Measurements from ENCODE around the gene CLCN1. TPM values are rescaled to one million over a fixed set of nuclear protein-coding genes. Genes with fewer than 3 reads are reported as not detected.

CLCN1 gene
- total RNA-seq, 1 donor from 2014 or later, result not detected

DNA sequence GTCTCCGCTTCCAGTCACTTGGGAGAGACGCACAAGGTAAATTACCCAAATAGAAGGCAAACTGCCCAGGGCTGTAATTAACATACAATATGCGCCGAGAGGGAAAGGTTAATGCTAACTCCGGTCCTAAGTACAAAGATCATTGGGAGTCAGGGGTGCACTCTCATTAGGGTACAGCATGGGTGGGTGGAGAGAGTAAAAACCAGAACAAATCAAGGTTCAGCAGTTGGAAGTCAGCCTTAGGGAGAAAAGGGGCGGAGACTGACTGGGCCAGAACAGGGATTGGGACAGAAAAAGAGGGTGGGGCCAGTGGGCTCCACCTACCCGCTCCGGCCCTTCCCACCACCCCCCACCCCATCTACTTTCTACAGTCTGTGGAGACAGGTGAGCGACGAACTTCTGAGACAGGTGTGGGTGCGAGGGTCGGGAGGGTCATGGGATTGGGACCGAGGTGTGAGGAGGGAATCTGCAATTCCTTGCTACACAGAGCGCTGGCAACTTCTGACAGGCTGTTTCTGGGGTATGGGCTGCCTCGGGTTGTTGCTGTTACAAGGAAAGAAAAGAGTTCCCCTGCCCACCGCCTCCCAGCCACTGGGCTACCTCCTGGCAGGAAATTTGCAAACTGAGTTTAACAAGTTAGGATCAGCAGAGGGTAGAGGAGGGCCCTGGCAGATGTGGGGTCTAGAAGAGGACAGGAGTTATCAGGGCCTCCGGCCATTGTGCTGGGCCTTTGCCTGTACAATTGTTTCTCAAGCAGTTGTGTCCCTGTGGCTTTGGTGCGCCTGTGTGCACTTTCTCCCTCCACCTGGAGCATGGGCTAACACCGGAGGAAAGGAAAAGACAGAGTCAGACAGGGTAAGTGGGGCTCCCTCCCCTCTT, 31.1 kb upstream of the CLCN1 start, which contains the start of gene TMEM139:
Gene TMEM139 (plus strand): TSS at position 368 of the 879 bp plus-strand sequence. CDS start 1,000 bp downstream, outside the sequence.
- no peak for DNase-seq (ENCODE audit: extremely low spot score in 2 of 2)
- intact Hi-C loops (cut with DNase I), result loop anchor here (5.0 kb wide), 1 partner anchor 97 kb away; the partner anchor contains the start of gene ZYX
- TF ChIP-seq POLR2AphosphoS5 (IDR thresholded peaks at IDR 0.05; ENCODE audit: insufficient read depth in 1 of 2, low read depth in 1 of 2) (no peak), POLR2A (IDR thresholded peaks at IDR 0.05) (no peak)
- TF ChIP-seq, protein P1, sequence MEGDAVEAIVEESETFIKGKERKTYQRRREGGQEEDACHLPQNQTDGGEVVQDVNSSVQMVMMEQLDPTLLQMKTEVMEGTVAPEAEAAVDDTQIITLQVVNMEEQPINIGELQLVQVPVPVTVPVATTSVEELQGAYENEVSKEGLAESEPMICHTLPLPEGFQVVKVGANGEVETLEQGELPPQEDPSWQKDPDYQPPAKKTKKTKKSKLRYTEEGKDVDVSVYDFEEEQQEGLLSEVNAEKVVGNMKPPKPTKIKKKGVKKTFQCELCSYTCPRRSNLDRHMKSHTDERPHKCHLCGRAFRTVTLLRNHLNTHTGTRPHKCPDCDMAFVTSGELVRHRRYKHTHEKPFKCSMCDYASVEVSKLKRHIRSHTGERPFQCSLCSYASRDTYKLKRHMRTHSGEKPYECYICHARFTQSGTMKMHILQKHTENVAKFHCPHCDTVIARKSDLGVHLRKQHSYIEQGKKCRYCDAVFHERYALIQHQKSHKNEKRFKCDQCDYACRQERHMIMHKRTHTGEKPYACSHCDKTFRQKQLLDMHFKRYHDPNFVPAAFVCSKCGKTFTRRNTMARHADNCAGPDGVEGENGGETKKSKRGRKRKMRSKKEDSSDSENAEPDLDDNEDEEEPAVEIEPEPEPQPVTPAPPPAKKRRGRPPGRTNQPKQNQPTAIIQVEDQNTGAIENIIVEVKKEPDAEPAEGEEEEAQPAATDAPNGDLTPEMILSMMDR (IDR thresholded peaks at IDR 0.05), result no peak
- Histone ChIP-seq H3K4me3 (no peak within 1 kb of the TSS), H3K27ac (no peak within 1 kb of the TSS), H3K27me3 (no peaks in the 10 kb centered on the region), H3K36me3 (no peaks in the 10 kb centered on the region), H3K4me1 (peaks cover 17% of the 10 kb centered on the region), H3K9me3 (no peaks in the 10 kb centered on the region)

DNA sequence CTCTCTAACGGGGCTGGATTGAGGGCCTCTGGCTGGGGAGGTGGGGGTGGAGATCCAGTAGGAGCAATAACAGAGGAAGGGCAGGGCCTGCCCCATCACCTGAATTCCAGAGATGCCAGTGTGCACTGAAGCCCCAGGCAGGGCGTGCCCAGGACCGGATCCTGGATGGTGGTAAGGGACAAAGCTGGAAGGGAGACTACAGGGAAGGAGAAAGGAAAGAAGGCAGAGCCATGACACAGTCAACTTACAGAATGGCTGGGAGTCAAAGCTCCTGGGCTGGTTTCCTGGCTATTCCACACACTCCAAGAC, 30.5 kb upstream of the CLCN1 start:
- Histone ChIP-seq H3K27ac (no peak overlapping the region), H3K4me1 (peaks cover 23% of the 10 kb centered on the region), H3K36me3 (no peaks in the 10 kb centered on the region), H3K9me3 (no peaks in the 10 kb centered on the region), H3K27me3 (no peaks in the 10 kb centered on the region), H3K4me3 (no peak overlapping the region)
- no peak for DNase-seq (ENCODE audit: extremely low spot score in 2 of 2)
- no peak for TF ChIP-seq POLR2A (IDR thresholded peaks at IDR 0.05)
- TF ChIP-seq POLR2AphosphoS5 (IDR thresholded peaks at IDR 0.05; ENCODE audit: insufficient read depth in 1 of 2, low read depth in 1 of 2), result no peak
- TF ChIP-seq, protein P1 (IDR thresholded peaks at IDR 0.05), result no peak
- intact Hi-C loops (cut with DNase I), result loop anchor here (5.0 kb wide), 1 partner anchor 97 kb away; the partner anchor contains the start of gene ZYX

DNA sequence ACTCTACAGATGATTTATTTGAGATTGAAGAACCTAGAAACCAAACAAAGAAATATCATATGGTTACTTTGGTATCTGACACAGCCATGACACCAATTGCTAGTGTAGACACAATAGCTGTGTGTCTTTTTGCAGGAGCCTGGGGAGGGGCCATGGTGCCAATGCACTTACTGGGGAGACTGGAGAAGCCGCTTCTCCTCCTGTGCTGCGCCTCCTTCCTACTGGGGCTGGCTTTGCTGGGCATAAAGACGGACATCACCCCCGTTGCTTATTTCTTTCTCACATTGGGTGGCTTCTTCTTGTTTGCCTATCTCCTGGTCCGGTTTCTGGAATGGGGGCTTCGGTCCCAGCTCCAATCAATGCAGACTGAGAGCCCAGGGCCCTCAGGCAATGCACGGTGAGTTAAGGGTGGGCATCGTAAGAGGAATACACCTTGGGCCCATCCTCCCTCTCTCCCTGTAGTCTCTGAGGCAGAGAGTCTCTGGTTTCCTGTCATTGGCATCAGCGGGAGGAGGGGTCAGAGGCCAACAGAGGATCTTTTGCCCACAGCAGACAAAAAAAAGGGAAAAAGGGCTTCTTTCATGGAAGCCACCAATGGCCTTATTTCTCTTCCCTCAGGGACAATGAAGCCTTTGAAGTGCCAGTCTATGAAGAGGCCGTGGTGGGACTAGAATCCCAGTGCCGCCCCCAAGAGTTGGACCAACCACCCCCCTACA, 29.9 kb upstream of the CLCN1 start:
- no peaks in the 10 kb centered on the region for H3K36me3 ChIP-seq
- H3K27ac ChIP-seq, result no peak overlapping the region
- no peaks in the 10 kb centered on the region for H3K27me3 ChIP-seq
- TF ChIP-seq, protein P1 (IDR thresholded peaks at IDR 0.05), result no peak
- TF ChIP-seq POLR2A (IDR thresholded peaks at IDR 0.05), result no peak
- no peak for TF ChIP-seq POLR2AphosphoS5 (IDR thresholded peaks at IDR 0.05; ENCODE audit: insufficient read depth in 1 of 2, low read depth in 1 of 2)
- peaks cover 28% of the 10 kb centered on the region for H3K4me1 ChIP-seq
- H3K4me3 ChIP-seq, result no peak overlapping the region
- no peaks in the 10 kb centered on the region for H3K9me3 ChIP-seq
- DNase-seq (ENCODE audit: extremely low spot score in 2 of 2), result no peak
- intact Hi-C loops (cut with DNase I), result loop anchor here (5.0 kb wide), 1 partner anchor 96 kb away; the partner anchor contains the start of gene ZYX

DNA sequence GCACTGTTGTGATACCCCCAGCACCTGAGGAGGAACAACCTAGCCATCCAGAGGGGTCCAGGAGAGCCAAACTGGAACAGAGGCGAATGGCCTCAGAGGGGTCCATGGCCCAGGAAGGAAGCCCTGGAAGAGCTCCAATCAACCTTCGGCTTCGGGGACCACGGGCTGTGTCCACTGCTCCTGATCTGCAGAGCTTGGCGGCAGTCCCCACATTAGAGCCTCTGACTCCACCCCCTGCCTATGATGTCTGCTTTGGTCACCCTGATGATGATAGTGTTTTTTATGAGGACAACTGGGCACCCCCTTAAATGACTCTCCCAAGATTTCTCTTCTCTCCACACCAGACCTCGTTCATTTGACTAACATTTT, 29.4 kb upstream of the CLCN1 start:
- Histone ChIP-seq H3K27ac (no peak overlapping the region), H3K4me3 (no peak overlapping the region), H3K36me3 (peaks cover 0 to under 1% of the 10 kb centered on the region in 2 donors), H3K4me1 (peaks cover 31% of the 10 kb centered on the region), H3K9me3 (no peaks in the 10 kb centered on the region), H3K27me3 (no peaks in the 10 kb centered on the region)
- no peak for DNase-seq (ENCODE audit: extremely low spot score in 2 of 2)
- TF ChIP-seq POLR2A (IDR thresholded peaks at IDR 0.05) (no peak), POLR2AphosphoS5 (IDR thresholded peaks at IDR 0.05; ENCODE audit: insufficient read depth in 1 of 2, low read depth in 1 of 2) (no peak)
- TF ChIP-seq, protein P1 (IDR thresholded peaks at IDR 0.05), result no peak
- intact Hi-C loops (cut with DNase I), result loop anchor here (5.0 kb wide), 1 partner anchor 96 kb away; the partner anchor contains the start of gene ZYX

Data from vagina (tissue), 2 donors.